HG02678 (cell line): Measurements from ENCODE around the gene FRMD5.
"Not testable (repeated sequence)": the region's sequence is repeated elsewhere in the genome, so short reads cannot be mapped to it uniquely, and the experiment has no call there.

Experiments used
- ATAC-seq: cut with Tn5 transposase; IDR thresholded peaks from one replicate; pipeline ENCODE4 v1.9.1; 2021; ENCODE audit warnings: mild to moderate bottlenecking, moderate library complexity; ENCODE audit not compliant: unreplicated experiment

The FRMD5 gene

DNA sequence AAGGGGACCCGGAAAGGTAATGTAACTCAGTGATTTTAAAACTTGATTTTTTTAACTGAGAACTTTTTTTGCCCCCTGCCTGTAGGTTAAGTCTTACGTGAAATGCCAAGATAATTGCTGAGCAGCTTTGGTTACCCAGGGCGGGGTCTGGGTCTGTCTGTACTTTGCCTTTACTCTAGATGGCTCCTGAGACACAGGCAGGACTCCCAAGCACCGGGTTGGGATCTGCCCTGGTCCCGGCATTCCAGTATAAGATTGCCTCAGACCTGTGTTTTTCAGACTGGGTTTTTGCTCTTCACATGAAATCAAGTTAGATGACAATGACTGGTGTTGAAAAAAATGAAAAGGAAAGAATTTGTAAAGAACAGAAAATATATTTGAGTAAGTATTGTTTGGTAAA is 328.0 kb downstream of the FRMD5 start:
- ATAC-seq: no peak

DNA sequence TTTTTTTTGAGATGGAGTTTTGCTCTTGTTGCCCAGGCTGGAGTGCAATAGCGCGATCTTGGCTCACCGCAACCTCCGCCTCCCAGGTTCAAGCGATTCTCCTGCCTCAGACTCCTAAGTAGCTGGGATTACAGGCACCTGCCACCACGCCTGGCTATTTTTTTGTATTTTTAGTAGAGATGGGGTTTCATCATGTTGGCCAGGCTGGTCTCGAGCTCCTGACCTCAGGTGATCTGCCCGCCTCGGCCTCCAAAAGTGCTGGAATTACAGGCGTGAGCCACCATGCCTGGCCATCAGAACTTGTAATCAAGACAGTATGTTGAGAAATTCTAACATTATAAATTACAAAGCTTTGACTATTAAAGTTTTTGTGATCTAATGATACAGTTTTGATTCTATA is 328.4 kb downstream of the FRMD5 start:
- ATAC-seq: not testable (repeated sequence)

DNA sequence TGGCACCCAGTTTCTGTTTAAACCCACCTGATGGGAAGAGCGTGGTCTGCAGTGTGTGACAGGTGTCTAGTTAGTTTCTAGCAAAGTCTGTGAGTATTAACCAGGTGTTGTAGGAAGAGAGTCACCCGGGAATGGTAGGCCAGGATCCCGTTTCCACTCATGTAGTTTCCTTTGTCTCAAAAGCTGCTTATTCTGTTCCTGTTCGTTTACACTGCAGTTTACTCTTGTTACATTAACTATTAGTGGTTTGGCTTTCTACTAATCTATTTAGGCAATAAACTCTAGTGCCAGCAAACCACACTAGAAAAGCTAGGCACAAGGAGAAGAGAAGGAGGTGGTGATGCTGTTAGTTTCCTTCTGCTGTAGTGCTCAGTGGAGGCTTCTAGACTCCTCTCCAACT is 335.5 kb downstream of the FRMD5 start:
- no peak for ATAC-seq

DNA sequence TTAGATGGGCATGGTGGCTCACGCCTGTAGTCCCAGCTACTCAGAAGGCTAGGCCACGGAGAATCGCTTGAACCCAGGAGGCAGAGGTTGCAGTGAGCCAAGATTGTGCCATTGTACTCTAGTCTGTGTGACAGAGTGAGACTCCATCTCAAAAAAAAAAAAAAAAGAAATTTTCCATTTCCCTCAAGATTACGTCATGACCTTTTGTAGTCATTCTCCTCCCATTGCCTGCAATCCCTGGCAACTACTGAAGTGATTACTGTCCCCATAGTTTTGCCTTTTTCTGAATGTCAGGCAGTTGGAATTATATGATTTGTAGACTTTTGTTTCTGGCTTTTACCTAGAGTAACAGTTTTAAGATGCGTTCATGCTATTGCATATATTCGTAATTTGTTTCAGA is 340.3 kb downstream of the FRMD5 start:
- ATAC-seq: no peak

DNA sequence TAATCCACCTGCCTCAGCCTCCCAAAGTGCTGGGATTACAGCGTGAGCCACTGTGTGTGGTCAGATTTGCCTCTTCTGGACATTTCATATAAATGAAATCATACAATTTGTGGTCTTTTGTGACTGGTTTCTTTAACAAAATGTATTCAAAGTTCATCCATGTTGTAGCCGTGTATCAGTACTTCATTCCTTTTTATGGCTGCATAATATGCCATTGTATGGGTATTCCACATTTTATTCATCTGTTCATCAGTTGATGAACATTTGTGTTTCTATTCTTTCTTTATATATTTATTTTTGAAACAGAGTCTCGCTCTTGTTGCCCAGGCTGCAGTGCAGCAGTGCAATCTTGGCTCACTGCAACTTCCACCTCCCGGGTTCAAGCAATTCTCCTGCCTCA is 342.5 kb downstream of the FRMD5 start:
- ATAC-seq: no peak

DNA sequence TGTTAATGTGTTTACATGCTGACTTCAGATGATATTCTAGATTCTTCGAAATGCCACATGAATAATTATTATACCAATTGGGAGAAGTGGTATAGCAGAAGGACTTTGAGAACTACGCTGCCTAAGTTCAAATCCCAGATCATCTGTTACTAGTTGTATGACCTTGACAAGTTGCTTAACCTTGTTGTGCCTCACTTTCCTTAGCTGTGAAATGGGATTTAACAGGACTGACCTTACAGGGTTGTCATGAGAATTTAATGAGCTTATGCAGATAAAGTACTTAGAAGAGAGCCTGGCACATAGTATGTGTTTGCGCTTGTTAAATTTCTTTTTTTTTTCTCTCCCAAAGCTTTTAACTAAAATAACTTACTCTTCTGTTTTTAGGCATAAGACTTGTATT is 343.8 kb downstream of the FRMD5 start:
- ATAC-seq: no peak

DNA sequence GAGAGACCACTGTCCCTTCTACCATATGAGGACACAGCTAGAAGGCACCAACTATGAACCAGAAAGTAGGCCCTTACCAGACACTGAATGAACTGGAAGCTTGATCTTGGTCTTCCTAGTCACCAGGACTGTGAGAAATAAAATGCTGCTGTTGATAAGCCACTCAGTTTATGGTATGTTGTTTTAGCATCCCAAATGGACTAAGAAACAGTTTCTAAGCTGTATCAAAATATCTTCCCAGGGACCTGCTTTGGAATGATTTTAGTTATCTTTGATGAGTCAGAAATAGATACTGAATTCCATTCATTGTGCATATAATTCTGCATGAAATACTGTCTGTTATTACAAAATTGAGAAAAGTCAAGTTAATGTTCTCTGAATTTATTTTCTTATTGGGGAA is 349.6 kb downstream of the FRMD5 start:
- no peak for ATAC-seq

DNA sequence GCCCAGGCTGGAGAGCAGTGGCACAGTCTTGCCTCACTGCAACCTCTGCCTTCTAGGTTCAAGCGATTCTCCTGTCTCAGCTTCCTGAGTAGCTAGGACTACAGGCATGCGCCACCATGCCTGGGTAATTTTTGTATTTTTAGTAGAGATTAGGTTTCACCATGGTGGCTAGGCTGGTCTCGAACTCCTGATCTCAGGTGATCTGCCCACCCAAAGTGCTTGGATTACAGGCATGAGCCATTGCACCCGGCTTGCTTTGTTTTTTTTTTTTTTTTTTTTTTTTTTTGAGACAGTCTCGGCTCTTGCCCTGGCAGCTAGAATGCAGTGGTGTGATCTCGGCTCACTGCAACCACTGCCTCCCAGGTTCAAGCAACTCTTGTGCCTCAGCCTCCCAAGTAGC is 362.6 kb downstream of the FRMD5 start:
- ATAC-seq: not testable (repeated sequence)

DNA sequence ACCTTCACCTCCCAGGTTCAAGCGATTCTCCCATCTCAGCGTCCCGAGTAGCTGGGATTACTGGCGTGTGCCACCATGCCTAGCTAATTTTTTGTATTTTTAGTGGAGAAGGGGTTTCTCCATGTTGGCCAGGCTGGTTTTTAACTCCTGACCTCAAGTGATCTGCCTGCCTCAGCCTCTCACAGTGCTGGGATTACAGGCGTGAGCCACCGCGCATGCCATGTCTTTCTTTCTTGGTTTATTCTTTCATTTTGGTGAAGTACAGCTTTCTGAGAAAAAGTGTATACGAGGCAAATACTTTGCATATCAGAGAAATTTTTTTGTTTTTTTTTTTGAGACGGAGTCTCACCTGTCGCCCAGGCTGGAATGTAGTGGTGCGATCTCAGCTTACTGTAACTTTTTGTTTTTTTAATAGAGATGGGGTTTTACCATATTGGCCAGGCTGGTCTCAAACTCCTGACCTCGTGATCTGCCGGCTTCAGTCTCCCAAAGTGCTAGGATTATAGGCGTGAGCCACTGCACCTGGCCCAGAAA is 363.5 kb downstream of the FRMD5 start:
- ATAC-seq: not testable (repeated sequence)

DNA sequence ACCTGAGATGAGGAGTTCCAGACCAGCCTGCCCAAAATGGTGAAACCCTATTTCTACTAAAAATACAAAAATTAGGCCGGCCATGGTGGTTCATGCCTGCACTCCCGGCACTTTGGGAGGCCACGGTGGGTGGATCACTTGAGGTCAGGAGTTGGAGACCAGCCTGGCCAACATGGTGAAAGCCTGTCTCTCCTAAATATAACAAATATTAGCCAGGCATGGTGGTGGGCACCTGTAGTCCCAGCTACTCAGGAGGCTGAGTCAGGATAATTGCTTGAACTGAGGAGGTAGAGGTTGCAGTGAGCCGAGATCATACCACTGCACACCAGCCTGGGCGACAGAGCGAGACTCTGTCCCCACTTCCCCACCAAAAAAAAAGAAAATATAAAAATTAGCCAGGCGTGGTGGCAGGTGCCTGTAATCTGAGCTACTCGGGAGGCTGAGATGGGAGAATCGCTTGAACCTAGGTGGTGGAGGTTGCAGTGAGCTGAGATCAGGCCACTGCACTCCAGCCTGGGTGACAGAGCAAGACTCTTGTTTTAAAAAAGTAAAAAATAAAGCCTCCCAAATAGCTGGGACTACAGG is 364.3 kb downstream of the FRMD5 start:
- ATAC-seq: not testable (repeated sequence)

DNA sequence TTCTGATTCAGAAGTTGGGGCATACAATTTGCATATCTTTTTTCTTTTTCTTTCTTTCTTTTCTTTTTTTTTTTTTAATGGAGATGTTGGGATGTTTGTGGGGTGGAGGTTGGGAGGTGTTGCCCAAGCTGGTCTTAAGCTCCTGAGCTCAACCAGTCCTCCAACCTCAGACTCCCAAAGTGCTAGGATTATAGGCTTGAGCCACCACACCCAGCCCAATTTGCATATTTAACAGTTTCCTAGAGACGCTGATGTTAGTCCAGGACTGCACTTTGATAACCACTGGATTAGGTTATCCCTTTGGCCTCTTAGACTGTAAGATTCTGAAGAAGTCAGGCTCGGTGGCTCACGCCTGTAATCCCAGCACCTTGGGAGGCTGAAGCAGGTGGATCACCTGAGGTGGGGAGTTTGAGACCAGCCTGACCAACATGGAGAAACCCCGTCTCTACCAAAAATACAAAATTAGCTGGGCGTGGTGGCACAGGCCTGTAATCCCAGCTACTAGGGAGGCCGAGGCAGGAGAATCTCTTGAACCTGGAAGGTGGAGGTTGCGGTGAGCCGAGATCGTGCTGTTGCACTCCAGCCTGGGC is 365.0 kb downstream of the FRMD5 start:
- ATAC-seq: not testable (repeated sequence)

DNA sequence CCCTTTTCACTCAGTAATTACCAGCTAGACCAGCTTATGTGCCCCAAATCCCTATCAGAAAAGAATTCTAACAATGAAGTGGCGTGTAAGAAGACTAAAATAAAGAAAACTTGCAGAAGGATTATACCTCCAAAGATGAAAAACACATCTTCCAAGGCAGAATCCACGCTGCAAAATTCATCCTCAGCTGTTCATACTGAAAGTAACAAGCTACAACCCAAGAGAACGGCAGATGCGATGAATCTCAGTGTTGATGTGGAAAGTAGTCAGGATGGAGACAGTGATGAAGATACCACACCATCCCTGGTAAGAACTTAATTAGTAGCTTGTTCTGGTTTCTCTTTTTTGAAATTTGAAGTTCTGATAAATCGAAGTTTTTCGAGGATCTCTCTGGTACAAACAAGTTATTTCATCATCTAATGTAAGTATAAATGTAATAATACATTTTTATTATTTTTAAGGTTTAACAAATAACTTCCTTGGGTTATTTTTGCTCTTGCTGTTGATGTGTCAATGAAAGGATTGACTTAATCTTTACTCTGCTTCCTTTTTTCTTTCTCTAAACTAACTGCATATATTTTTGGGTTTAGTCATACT is 366.9 kb downstream of the FRMD5 start:
- no peak for ATAC-seq

DNA sequence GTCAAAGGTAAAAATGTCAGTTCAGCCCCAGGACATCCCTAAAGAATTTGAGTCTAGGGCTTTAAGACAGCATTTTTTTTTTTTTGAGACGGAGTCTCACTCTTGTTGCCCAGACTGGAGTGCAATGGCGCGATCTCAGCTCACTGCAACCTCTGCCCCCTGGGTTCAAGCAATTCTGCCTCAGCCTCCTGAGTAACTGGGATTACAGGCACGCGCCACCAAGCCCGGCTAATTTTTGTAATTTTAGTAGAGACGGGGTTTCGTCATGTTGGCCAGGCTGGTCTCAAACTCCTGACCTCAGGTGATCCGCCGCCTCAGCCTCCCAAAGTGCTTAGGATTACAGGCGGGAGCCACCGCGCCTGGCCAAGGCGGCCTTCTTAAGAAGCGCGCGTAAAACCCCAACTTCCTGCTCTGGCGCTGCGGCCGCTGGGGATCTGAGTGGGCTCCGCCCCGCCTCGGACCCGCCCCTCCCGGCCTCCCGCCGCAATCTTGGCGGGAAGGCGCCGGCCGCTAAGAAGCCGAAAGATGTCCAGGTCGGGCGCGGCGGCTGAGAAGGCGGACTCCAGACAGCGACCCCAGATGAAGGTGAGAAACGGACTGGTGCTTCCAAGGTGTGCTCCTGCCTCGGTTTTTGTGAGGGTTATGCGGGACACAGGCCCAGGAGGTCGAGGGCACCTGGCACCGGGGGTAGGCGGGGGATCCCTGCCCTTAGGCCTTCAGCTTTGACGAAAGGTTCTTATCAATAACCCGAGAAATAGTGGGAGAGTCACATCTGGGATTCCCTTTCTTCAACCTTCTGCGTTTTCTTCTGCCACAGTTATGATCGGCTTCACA is 368.3 kb downstream of the FRMD5 start, which contains the start of gene WDR76:
Gene WDR76 (plus strand): TSS at position 495 of the 834 bp plus-strand sequence. CDS start 31 bp downstream, at position 526.
- peak; percentile 64 for ATAC-seq

DNA sequence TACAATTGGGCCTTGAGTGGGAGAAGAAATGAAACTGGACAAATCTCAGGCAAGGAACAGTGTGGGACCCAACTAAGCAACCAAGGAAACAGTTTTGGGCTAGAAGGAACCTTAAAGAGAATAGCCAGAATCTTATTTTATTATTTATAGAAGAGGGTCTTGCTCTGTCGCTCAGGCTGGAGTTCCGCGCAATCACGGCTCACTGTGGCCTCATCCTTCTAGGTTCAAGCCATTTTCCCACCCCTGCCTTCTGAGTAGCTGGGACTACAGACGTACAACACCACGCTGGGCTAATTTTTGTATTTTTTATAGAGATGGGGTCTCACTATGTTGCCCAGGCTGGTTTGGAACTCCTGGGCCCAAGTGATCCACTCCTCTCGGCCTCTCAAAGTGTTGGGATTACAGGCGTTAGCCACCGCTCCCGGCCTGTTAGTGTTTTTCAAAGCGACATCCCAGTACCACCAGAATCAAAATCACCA is 369.0 kb downstream of the FRMD5 start:
- no peak for ATAC-seq

DNA sequence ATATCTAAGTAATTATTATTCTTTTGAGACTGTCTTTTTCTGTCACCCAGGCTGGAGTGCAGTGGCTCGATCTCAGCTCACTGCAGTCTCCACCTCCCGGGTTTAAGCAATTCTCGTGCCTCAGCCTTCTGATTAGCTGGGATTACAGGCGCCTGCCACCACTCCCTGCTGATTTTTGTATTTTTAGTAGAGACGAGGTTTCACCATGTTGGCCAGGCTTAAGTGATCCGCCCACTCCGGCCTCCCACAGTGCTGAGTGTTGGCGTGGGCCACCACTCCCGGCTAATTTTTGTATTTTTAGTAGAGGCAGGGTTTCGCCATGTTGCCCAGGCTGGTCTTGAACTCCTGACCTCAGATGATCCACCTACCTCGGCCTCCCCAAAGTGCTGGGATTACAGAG is 369.8 kb downstream of the FRMD5 start:
- ATAC-seq: not testable (repeated sequence)

DNA sequence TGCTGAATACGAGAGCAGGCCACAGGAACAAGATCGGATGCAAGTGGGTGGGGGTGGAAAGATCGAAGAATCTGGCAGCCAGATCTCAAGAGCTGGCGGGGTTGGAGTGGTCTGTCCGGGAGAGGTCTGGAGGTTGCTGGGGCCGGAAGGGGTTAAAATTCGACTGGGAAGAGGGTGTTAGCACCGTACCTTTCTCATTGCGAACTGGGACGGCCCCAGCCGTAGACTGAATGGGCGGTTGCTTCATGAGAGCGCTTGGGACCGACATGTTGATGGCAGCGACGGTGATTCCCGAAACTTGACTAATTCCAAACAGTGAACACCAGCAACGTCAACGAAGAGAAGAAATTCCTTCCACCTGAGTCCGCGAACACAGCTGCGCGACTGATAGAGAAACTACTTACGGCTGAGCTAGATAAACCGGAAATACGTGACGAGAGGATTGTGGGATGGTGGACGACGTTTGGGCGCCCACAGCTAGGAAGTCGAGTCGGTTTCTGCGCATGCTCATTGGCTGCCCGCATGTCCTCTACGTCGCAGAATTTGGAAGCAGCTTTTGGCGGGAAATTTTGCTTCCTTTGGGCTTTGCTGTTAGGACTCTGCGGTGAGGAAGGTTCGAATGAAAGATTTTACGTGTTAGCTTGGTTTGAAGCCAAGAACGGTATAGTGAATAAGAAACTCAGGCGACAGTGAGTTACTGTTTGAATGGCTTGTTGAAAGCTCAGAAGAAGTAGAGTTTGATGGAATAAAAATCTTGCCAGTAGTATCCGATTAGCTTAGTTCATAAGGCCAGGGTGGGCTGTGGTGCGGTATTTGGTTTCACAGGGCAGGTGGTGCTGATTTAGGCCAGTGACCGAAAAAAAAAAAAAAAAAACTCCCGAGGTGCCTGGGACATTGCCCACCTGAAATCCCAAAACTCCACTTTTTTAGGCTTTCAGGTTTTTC is 370.5 kb downstream of the FRMD5 start, which contains the start of gene MFAP1:
Gene MFAP1 (minus strand): TSS at position 389 of the 945 bp plus-strand sequence. CDS start 121 bp downstream, at position 268.
- peak; percentile 75 for ATAC-seq

DNA sequence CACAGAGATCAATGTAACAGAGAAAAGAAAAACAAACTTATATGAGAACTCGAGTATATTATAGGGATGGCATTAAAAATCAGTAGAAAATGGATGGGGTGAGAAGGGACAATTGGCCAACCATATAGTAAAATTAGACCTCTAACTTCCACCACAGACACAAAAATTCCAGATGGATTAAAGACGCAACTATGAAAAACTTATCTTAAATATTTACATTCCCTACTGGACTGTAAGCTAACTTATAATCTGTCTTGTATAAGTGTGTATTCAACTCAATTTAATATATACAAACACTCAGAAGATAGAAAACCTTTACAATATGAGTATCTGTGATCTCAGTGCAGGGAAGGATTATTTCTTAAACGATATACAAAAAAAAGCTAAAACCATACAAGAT is 373.6 kb downstream of the FRMD5 start:
- no peak for ATAC-seq
